ENCODE results near the gene INTS2.
"Not testable (repeated sequence)": the region's sequence is repeated elsewhere in the genome, so short reads cannot be mapped to it uniquely, and the experiment has no call there.

Gene INTS2, protein sequence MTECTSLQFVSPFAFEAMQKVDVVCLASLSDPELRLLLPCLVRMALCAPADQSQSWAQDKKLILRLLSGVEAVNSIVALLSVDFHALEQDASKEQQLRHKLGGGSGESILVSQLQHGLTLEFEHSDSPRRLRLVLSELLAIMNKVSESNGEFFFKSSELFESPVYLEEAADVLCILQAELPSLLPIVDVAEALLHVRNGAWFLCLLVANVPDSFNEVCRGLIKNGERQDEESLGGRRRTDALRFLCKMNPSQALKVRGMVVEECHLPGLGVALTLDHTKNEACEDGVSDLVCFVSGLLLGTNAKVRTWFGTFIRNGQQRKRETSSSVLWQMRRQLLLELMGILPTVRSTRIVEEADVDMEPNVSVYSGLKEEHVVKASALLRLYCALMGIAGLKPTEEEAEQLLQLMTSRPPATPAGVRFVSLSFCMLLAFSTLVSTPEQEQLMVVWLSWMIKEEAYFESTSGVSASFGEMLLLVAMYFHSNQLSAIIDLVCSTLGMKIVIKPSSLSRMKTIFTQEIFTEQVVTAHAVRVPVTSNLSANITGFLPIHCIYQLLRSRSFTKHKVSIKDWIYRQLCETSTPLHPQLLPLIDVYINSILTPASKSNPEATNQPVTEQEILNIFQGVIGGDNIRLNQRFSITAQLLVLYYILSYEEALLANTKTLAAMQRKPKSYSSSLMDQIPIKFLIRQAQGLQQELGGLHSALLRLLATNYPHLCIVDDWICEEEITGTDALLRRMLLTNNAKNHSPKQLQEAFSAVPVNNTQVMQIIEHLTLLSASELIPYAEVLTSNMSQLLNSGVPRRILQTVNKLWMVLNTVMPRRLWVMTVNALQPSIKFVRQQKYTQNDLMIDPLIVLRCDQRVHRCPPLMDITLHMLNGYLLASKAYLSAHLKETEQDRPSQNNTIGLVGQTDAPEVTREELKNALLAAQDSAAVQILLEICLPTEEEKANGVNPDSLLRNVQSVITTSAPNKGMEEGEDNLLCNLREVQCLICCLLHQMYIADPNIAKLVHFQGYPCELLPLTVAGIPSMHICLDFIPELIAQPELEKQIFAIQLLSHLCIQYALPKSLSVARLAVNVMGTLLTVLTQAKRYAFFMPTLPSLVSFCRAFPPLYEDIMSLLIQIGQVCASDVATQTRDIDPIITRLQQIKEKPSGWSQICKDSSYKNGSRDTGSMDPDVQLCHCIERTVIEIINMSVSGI

DNA sequence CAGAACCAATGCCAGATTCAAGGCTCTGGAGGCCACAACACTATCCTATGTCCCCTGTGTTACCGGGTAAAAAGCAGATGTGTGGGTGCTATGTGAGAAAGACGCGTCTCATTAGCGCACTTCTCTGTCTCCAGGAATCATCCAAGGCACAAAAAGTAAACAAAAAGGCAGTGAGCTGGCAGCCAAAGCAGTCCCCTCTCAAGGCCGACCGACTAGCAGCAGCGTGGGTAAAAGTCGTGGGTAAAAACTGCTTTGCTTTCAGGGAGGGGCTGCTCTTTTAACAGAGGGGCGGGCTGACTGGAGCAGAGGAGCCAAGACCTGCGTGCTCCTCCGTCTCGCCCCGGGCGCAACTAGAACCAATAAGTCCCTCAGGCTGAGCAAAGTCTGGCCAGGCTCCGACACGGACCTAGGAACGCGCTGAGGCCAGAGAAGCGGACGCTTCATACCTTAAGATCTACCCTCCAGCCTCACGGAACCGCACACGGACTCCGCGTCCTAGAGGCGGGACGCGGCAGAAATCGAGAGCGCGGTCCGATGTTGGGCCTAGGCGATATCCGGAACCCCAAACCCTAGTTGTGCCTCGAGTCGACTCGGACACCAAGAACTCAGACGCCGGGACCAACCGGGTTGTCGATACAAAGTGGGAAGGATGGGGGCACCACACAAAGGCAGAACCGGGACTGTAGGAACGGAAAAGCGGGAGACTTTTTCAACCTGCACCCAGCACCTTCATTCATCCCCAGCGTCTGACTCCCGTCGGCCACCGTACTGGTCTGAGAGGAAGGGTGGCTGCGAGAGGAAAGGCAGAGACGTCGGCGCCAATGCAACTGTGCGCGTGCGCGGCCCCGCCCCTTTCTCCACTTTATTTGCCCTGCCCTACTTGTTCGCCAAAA is at the start of gene INTS2:
Gene INTS2, minus strand, starts transcription at position 775 of the 893 bp plus-strand sequence. CDS start 1,338 bp downstream, outside the sequence.
- DNase-seq (ENCODE audit: low read depth), result peak; percentile 65

GRCh38 chr17:61974115-61974514 is 46.3 kb upstream of the INTS2 start:
- no peak for DNase-seq (ENCODE audit: low read depth)

DNA sequence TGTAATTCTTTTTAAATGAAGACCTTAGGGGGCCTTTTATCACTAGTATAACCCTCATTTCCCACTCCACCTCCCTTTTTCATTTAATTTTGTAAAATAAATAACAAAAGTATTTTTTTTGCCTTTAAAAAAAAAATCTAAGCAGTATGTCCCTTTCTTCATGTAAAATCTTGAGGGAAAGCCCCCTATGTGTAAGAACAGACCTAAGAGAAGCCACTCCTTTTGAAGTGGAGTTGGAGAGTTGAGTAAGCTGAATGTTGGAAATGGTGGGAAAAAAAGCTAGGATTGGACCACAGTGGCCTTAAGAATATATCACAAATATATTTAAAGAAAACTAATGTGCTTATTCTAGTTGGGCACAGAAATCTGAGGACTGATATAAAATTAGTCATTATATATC is 44.5 kb upstream of the INTS2 start:
- DNase-seq (ENCODE audit: low read depth), result no peak

- DNase-seq (ENCODE audit: low read depth), result no peak
Observed at GRCh38 chr17:61970030-61970429, 42.2 kb upstream of the INTS2 start.

DNA sequence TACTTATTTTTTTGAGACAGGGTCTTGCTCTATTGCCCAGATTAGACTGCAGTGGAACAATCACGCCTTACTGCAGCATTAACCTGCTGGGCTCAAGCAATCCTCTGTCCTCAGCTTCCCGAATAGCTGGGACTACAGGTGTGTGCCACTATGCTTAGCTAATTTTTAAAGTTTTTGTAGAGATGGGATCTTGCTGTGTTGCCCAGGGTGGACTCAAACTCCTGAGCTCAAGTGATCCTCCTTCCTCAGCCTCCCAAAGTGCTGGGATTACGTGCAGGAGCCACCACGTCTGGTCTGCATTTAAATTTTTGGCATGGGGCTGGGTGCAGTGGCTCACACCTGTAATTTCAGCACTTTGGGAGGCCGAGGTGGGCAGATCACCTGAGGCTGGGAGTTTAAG is 41.0 kb upstream of the INTS2 start:
- no peak for DNase-seq (ENCODE audit: low read depth)

GRCh38 chr17:61967729-61968128 is 39.9 kb upstream of the INTS2 start:
- DNase-seq (ENCODE audit: low read depth), result no peak

DNA sequence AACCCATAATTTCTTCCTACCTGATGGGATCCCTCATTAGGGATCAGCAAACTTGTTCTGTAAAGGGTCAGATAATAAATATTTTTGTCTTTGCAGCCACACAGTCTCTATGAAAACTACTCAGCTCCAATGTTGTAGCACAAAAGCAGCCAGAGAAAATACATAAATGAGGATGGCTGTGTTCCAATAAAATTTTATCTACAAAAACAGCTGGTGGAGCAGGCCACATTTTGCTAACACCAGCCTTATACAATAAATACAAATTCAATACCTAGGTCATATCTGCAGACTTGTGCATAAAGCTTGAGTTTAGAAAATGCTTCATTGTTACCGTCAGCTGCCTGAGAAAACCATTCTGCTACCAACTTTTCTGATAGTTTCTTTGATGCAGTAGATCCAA is 38.4 kb upstream of the INTS2 start:
- no peak for DNase-seq (ENCODE audit: low read depth)

DNA sequence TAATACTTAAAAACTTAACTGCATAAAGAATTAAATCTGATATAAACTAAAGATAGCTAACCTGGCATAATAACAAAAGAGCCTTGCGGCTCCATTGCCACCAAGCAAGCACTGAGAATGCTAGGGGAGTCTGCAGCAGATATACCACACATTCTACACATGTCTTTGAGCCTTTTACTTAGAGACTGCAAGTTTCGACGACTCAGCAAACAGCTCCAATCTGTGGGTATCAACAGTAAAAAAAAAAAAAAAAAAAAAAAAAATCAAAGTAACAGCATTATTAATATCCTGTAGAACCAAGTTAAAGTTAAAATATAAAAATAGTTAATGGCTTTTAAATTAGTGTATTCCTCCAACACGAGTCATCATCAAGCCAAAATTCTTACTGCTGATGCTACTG is 27.8 kb upstream of the INTS2 start:
- DNase-seq (ENCODE audit: low read depth), result no peak

- DNase-seq (ENCODE audit: low read depth), result no peak
Observed at GRCh38 chr17:61947367-61948078, 19.7 kb upstream of the INTS2 start.

DNA sequence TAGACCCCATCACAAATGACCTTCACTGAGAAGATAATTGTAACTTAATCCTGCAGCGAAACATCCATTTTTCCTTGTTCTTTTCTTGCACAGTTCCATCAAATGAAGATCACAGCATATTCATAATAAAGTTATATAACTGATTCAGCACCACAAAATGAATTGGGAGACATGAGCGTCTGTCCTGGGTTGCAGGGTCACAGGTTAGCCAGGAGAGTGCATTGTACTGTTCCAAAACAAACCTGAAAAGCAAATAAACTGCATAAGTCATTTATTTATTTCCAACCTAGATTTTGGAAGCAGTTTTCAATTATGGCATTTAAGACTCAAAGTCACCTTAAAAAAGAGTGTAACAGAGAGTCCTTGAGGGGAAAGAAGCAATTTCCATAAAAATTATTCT is 18.6 kb upstream of the INTS2 start:
- no peak for DNase-seq (ENCODE audit: low read depth)

- no peak for DNase-seq (ENCODE audit: low read depth)
Observed at GRCh38 chr17:61943117-61943516, 15.3 kb upstream of the INTS2 start.

DNA sequence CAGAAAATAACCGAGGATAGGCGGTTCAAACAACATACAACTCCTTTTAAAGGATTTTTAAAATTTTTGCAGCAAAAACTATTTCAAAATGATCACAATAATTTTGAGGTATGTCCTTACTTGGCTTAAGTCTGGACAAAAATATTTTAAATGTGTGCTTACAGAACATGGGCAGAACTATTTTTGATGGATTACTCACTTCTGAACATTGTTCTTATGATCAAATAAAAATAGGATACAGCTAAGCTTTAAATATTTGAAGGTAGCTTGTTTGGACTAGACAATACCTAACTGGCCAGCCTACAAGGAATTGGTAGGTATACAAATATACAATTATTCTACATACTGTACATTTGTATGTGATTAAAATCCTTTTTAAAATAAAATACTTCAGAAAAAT is 14.3 kb upstream of the INTS2 start:
- DNase-seq (ENCODE audit: low read depth), result no peak

DNA sequence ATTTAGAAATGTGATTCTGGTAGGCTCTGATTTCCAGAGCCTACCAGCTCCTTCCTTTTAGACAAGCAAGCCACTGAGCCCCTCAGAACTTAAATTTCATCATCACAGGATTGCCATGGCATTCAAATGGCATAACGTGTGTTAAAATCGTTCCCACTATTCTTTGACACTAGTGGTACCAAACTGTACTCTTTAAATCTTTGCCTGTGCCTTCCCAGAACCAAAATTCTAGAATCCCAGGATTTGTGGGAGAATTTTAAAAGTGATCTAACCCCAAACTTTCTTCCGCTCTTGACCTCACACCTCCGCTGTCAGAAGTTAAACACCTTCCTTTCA is 287 bp upstream of the INTS2 start:
- no peak for DNase-seq (ENCODE audit: low read depth)

- no peak for DNase-seq (ENCODE audit: low read depth)
Observed at GRCh38 chr17:61926826-61927207, 965 bp downstream of the INTS2 start.

DNA sequence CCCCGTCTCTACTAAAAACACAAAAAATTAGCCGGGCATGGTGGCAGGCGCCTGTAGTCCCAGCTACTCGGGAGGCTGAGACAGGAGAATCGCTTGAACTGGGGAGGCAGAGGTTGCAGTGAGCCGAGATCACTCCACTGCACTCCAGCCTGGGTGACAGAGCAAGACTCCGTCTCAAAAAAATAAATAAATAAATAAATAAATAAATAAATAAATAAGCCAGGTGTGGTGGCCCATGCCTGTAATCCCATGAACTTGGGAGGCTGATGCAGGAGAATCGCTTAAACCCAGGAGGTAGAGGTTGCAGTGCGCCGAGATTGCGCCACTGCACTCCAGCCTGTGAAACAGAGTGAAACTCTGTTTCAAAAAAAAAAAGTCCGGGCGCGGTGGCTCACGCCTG is 12.6 kb downstream of the INTS2 start:
- not testable (repeated sequence) for DNase-seq (ENCODE audit: low read depth)

DNA sequence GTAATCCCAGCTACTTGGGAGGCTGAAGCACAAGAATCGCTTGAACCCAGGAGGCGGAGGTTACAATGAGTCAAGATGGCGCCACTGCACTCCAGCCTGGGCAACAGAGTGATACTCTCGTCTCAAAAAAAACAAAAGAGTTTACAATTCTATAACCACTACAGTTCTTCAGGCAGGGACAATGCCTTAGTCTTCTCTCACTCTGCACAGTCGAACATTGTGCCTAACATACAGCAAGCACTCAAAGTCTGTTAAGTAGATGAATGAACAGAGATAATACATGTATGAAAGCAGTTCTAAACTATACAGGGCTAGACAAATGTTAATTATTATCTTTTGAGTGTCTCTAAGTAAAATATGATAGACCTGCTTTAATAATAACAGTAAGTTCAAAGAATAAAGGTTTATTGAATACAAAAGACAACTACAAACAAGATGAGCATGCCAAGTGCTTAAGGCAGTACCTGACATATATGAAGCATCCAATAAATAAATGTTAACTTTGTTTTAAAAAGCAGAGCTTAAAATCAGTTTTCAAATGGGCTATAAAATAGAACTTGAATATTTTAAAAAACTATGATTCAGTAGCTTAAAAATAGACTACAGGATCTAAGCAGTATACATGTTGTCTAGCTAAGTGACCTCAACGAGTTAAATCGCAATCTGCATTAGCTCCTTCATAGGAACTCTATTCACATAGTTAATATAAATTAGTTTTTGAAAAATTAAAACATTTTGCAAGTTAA is 19.3 kb downstream of the INTS2 start:
- DNase-seq (ENCODE audit: low read depth), result no peak

GRCh38 chr17:61907361-61907760 is 20.4 kb downstream of the INTS2 start:
- DNase-seq (ENCODE audit: low read depth), result no peak

DNA sequence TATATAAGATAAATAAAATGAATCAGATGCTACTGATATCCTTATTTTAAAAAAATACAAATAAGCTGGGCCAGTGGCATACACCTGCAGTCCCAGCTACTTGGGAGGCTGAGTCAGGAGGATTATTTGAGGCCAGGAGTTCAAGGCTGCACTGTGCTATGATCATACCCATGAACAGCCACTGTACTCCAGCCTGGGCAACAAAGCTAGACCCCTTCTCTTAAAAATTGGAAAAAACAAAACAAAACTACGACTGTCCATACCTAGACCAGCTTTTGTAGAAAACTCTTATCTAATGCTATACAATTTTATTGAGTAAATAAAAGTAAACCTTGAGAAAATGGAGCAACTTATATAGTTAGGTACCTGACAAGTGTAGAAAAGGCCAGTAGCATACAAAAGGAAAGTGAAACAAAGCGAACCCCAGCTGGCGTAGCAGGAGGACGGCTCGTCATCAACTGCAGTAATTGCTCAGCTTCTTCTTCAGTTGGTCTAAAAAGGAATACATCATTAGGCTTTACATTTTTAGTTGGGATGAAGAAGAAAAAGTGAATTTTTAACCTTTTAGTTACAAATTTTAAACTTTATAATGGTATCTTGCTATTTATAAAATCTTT is 23.6 kb downstream of the INTS2 start:
- DNase-seq (ENCODE audit: low read depth), result no peak

DNA sequence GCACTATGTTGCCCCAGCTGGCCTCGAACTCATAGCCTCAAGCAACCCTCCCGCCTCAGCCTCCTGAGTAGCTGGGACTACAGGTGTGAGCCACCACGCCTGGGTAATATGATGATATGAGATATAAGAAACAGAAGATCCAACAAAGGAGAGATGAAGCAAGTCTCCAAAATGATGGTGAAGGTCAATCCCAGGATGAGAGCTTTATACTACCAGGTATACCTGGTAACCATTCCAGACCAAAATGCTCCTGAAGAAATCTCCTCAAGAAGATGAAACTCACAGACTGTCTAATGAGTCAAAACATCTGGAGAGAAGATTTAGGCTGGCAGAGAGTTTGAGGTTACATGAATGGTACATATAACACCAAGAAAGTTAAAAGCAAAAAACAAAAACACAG is 24.5 kb downstream of the INTS2 start:
- no peak for DNase-seq (ENCODE audit: low read depth)

Data from HS-27A (cell line).